Left lung (tissue), 10 donors: ENCODE data around the gene CNOT2. TPM values are rescaled to one million over a fixed set of nuclear protein-coding genes. Genes with fewer than 3 reads are reported as not detected.
A peak's percentile ranks its signal among the peaks of the same experiment; 100 is the strongest.
"Not testable (repeated sequence)": the region's sequence is repeated elsewhere in the genome, so short reads cannot be mapped to it uniquely, and the experiment has no call there.

Source experiments
- ATAC-seq: fragments of 200-7000 bp; cut with Tn5 transposase; one replicate; pipeline ENCODE4 v1.9.1; 2020; ENCODE audit warnings: moderate library complexity
- DNase-seq, 4 donors: peaks; one replicate each; pipeline ENCODE4 v3.0.0-alpha.2; 2013 to 2020
- H3K27ac ChIP-seq, 2 donors: fragments of 200-600 bp; sonication (generic) in 1 of 2; one replicate each; pipeline versions ENCODE4 v1.5.0 to v1.8.0; 2020 to 2021
- H3K27me3 ChIP-seq, 2 donors: fragments of 200-600 bp; sonication (generic) in 1 of 2; one replicate each; pipeline versions ENCODE4 v1.5.0 to v1.8.0; 2020 to 2021
- H3K36me3 ChIP-seq, 2 donors: fragments of 200-600 bp; sonication (generic) in 1 of 2; one replicate each; pipeline versions ENCODE4 v1.5.0 to v1.8.0; 2020 to 2021
- H3K4me1 ChIP-seq, 2 donors: fragments of 200-600 bp; one replicate each; pipeline ENCODE4 v1.8.0; 2021
- H3K4me3 ChIP-seq, 2 donors: fragments of 200-600 bp; sonication (generic) in 1 of 2; one replicate each; pipeline versions ENCODE4 v1.5.0 to v1.8.0; 2020 to 2021; ENCODE audit warnings: mild to moderate bottlenecking in 1 of 2
- H3K9me3 ChIP-seq, 2 donors: fragments of 200-600 bp; sonication (generic) in 1 of 2; one replicate each; pipeline versions ENCODE4 v1.5.0 to v1.8.0; 2020 to 2021
- CTCF ChIP-seq, 2 donors: fragments of 200-600 bp; sonication (generic) in 1 of 2; IDR thresholded peaks; one replicate each; pipeline versions ENCODE4 v1.5.0 to v1.8.0; 2021; ENCODE audit warnings: antibody characterized with exemption in 2 of 2
- intact Hi-C, 2 donors: fragments of 100-400 bp; cut with DNase I; formaldehyde crosslinking; loops; one replicate each; pipeline versions ENCODE4 v1.11.2 to v1.14.2; 2022
- polyA plus RNA-seq, 6 donors: library from polyadenylated mRNA; unstranded; fragments of 120-200 nt; gene quantifications; one replicate each; pipeline ENCODE4 v1.2.1, GENCODE V29; 2013; ENCODE audit not compliant: insufficient read length in 6 of 6
- total RNA-seq, 2 donors: library from RNA; stranded (reverse); fragmentation: NEBNext Ultra II Directional; extraction: Animal tissue kit (Norgen Biotek cat#: 25700); gene quantifications; one replicate each; pipeline ENCODE4 v1.2.1, GENCODE V29; 2021
- donor health status: DM: no; HTN: yes; CAD: no.
- donor health status: DM: no; HTN: no; CAD: no.

CNOT2 gene
- total and polyA plus RNA-seq, 8 donors, result 52.3 to 161 (median 135) TPM

GRCh38 chr12:70389678-70390077 lies 146.4 kb downstream of the CNOT2 start:
- ATAC-seq (no peak), DNase-seq (no peak)
- no peak for TF ChIP-seq CTCF (IDR thresholded peaks at IDR 0.05)
- no peaks in the 10 kb centered on the region for H3K4me1 ChIP-seq
- no peak overlapping the region for H3K4me3 ChIP-seq
- H3K36me3 ChIP-seq, result no peaks in the 10 kb centered on the region
- intact Hi-C loops, result no loop called here
- peaks cover 0 to 7% of the 10 kb centered on the region in 2 donors for H3K9me3 ChIP-seq
- no peak overlapping the region for H3K27ac ChIP-seq
- H3K27me3 ChIP-seq, result no peaks in the 10 kb centered on the region

DNA sequence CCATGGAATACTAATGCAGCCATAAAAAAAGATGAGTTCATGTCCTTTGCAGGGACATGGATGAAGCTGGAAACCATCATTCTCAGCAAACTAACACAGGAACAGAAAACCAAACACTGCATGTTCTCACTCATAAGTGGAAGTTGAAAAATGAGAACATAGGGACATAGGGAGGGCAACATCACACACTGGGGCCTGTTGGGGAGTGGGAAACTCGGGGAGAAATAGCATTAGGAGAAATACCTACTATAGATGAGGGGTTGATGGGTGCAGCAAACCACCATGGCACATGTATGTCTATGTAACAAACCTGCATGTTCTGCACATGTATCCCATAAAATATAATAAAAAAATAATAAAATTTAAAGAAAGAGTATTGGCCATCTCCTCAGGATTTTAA lies 149.4 kb downstream of the CNOT2 start:
- H3K27me3 ChIP-seq, H3K4me3 ChIP-seq, H3K36me3 ChIP-seq, ATAC-seq, intact Hi-C loops, H3K9me3 ChIP-seq, H3K27ac ChIP-seq, H3K4me1 ChIP-seq: not testable (repeated sequence)
- peak in 2 of 4 donors; percentile 49 to 66 for DNase-seq

GRCh38 chr12:70393787-70394499 lies 150.7 kb downstream of the CNOT2 start:
- H3K36me3 ChIP-seq, result no peaks in the 10 kb centered on the region
- intact Hi-C loops, result no loop called here
- peaks cover 0 to 7% of the 10 kb centered on the region in 2 donors for H3K9me3 ChIP-seq
- no peak overlapping the region for H3K4me3 ChIP-seq
- ATAC-seq (peak; percentile 31), DNase-seq (no peak)
- H3K27me3 ChIP-seq, result no peaks in the 10 kb centered on the region
- H3K27ac ChIP-seq, result no peak overlapping the region
- TF ChIP-seq CTCF (IDR thresholded peaks at IDR 0.05), result no peak
- no peaks in the 10 kb centered on the region for H3K4me1 ChIP-seq

DNA sequence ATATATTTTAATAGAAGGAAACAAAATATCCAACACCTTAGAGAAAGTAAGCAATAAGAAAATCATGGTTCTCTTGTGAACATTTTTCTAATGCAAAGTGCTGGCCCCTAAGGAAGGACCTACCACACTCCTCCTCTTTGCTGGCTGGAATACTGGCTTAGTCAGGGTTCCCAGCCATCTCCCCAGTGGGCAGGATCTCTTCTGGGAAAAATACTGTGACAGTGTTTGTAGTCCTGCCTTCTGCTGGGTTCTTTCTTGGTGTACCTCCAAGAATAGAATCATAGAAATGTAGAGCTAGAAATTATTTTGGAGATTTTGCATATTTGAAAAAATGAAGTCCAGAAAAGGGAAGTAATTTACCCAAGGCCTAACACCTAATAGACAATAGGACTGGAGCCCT lies 154.8 kb downstream of the CNOT2 start:
- Histone ChIP-seq H3K27me3 (no peaks in the 10 kb centered on the region), H3K9me3 (no peaks in the 10 kb centered on the region), H3K4me1 (no peaks in the 10 kb centered on the region), H3K4me3 (no peak overlapping the region), H3K36me3 (no peaks in the 10 kb centered on the region), H3K27ac (no peak overlapping the region)
- intact Hi-C loops, result no loop called here
- TF ChIP-seq CTCF (IDR thresholded peaks at IDR 0.05), result no peak
- DNase-seq, result no peak
- ATAC-seq, result peak; percentile 23

- DNase-seq, result no peak
- H3K4me3 ChIP-seq, result no peak overlapping the region
- no peaks in the 10 kb centered on the region for H3K4me1 ChIP-seq
- no peaks in the 10 kb centered on the region for H3K36me3 ChIP-seq
- intact Hi-C loops, result no loop called here
- no peaks in the 10 kb centered on the region for H3K27me3 ChIP-seq
- ATAC-seq, result no peak
- no peak overlapping the region for H3K27ac ChIP-seq
- no peaks in the 10 kb centered on the region for H3K9me3 ChIP-seq
- no peak for TF ChIP-seq CTCF (IDR thresholded peaks at IDR 0.05)
Measured at GRCh38 chr12:70398862-70399261, 155.6 kb downstream of the CNOT2 start.

- H3K36me3 ChIP-seq, result no peaks in the 10 kb centered on the region
- H3K4me3 ChIP-seq, result no peak overlapping the region
- H3K27me3 ChIP-seq, result no peaks in the 10 kb centered on the region
- H3K27ac ChIP-seq, result no peak overlapping the region
- no peaks in the 10 kb centered on the region for H3K4me1 ChIP-seq
- no peak for TF ChIP-seq CTCF (IDR thresholded peaks at IDR 0.05)
- intact Hi-C loops, result no loop called here
- DNase-seq, result peak in 2 of 4 donors; percentile 19 to 31
- no peaks in the 10 kb centered on the region for H3K9me3 ChIP-seq
- no peak for ATAC-seq
Measured at GRCh38 chr12:70399311-70399710, 156.1 kb downstream of the CNOT2 start.
